ENCODE measurements around the gene ACTN4. TPM values are rescaled to one million over a fixed set of nuclear protein-coding genes. Genes with fewer than 3 reads are reported as not detected.

ACTN4 gene
- total and polyA plus RNA-seq, 2 donors (not counting 3 experiments of a cell fraction or from before 2014, with no cell fraction given), result 313 to 748 TPM

DNA sequence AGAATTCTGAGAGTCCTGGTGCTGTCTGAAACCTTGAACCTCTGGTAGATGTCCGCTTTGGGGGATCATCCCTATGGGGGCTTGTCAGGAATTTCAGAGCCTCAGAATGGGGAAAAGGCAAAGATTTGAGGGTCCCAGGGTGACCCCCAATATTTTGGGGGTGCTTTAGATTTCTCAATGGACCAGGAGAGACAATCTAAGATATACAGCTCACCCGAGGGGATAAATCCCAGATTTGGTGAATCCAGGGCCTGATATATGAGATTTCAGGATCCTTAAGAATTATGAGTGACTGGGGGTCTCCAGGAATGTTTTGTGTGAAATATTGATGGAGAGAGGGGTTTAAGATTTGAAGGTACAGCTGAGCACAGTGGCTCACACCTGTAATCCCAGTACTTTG lies 93.5 kb downstream of the ACTN4 start:
- TF ChIP-seq MYC (IDR thresholded peaks at IDR 0.05; ENCODE audit: low read depth, low read length) (no peak), GATA2 (IDR thresholded peaks at IDR 0.05; ENCODE audit: insufficient read depth, insufficient read length, low read depth, low read length) (no peak), POLR2AphosphoS5 (IDR thresholded peaks at IDR 0.05; ENCODE audit: insufficient read depth, low read depth, low read length) (no peak), POLR2A (IDR thresholded peaks at IDR 0.05; ENCODE audit: low read depth, low read length) (no peak), EZH2 (IDR thresholded peaks at IDR 0.05; ENCODE audit: borderline replicate concordance, low read depth, low read length, severe bottlenecking) (no peak), JUN (IDR thresholded peaks at IDR 0.05; ENCODE audit: borderline replicate concordance, insufficient read depth, insufficient read length, low read depth) (no peak), FOS (IDR thresholded peaks at IDR 0.05; ENCODE audit: borderline replicate concordance, insufficient read depth, low read length) (no peak)
- TF ChIP-seq, protein P1, sequence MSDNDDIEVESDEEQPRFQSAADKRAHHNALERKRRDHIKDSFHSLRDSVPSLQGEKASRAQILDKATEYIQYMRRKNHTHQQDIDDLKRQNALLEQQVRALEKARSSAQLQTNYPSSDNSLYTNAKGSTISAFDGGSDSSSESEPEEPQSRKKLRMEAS (IDR thresholded peaks at IDR 0.05; ENCODE audit: insufficient read depth, insufficient read length), result no peak
- TF ChIP-seq, protein P2, sequence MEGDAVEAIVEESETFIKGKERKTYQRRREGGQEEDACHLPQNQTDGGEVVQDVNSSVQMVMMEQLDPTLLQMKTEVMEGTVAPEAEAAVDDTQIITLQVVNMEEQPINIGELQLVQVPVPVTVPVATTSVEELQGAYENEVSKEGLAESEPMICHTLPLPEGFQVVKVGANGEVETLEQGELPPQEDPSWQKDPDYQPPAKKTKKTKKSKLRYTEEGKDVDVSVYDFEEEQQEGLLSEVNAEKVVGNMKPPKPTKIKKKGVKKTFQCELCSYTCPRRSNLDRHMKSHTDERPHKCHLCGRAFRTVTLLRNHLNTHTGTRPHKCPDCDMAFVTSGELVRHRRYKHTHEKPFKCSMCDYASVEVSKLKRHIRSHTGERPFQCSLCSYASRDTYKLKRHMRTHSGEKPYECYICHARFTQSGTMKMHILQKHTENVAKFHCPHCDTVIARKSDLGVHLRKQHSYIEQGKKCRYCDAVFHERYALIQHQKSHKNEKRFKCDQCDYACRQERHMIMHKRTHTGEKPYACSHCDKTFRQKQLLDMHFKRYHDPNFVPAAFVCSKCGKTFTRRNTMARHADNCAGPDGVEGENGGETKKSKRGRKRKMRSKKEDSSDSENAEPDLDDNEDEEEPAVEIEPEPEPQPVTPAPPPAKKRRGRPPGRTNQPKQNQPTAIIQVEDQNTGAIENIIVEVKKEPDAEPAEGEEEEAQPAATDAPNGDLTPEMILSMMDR (IDR thresholded peaks at IDR 0.05; ENCODE audit: extremely low read depth in 1 of 2, insufficient read depth in 1 of 2, low read depth in 1 of 2, low read length in 2 of 2), result no peak
- H3K4me3 ChIP-seq (replicated peaks in 1 of 3; ENCODE audit: insufficient read depth in 1 of 3, low read depth in 1 of 3, low read length in 3 of 3), result no peak overlapping the region
- dilution Hi-C loops (cut with MboI; ENCODE audit: extremely low pct_ligation_motif_present, low sequenced_read_pairs), result no loop called here
- H3K79me2 ChIP-seq (ENCODE audit: control insufficient read depth, insufficient read depth, low read length), result no peaks in the 10 kb centered on the region
- FAIRE-seq (no peak), DNase-seq (ENCODE audit: low read depth, low spot score) (no peak)
- H4K20me1 ChIP-seq (replicated peaks; ENCODE audit: control insufficient read depth, extremely low read depth, insufficient read depth, low read length), result no peaks in the 10 kb centered on the region
- H3K9me3 ChIP-seq (replicated peaks; ENCODE audit: control insufficient read depth, insufficient read depth, low read length), result no peaks in the 10 kb centered on the region
- H2AFZ ChIP-seq (ENCODE audit: low read depth, low read length), result no peak overlapping the region
- ChIA-PET POLR2A (no interaction called here), CTCF (no interaction called here)
- intact Hi-C loops (cut with micrococcal nuclease), result no loop called here
- H3K9ac ChIP-seq (replicated peaks; ENCODE audit: extremely low read depth, insufficient read depth, low read length), result no peak overlapping the region
- no peak overlapping the region for H3K27ac ChIP-seq (ENCODE audit: insufficient read depth, low read depth, low read length)
- H3K4me1 ChIP-seq (ENCODE audit: control insufficient read depth, extremely low read depth, insufficient read depth, low read length), result no peaks in the 10 kb centered on the region
- no peak overlapping the region for H3K4me2 ChIP-seq (ENCODE audit: insufficient read depth, low read length)
- H3K27me3 ChIP-seq (ENCODE audit: control insufficient read depth in 2 of 2, insufficient read depth in 2 of 2, low read length in 2 of 2), result no peaks in the 10 kb centered on the region
- no peaks in the 10 kb centered on the region for H3K36me3 ChIP-seq (ENCODE audit: control insufficient read depth in 2 of 2, extremely low read depth in 1 of 2, insufficient read depth in 2 of 2, low read length in 2 of 2)
- no TSS peak for BruUV-seq (replicated peaks)
- no peaks in the 10 kb centered on the region for H3K9me1 ChIP-seq (replicated peaks; ENCODE audit: control insufficient read depth, extremely low read depth, insufficient read depth, low read length)
